HEK293 (cell line): ENCODE data around the gene MAGI2.

ENCODE experiments used
- CTCF ChIP-seq: fragments of 450-650 bp; formaldehyde crosslinking; IDR thresholded peaks from 2 replicates; pipeline ENCODE4 v1.5.1; 2016; ENCODE audit warnings: missing biosample characterization, missing genetic modification characterization
- KLF16 ChIP-seq: fragments of 450-650 bp; formaldehyde crosslinking; IDR thresholded peaks from 2 replicates; pipeline ENCODE4 v1.5.1; 2017; ENCODE audit warnings: missing biosample characterization, missing genetic modification characterization
- YY1 ChIP-seq: fragments of 450-650 bp; formaldehyde crosslinking; IDR thresholded peaks from 2 replicates; pipeline ENCODE4 v1.5.1; 2018; ENCODE audit warnings: missing biosample characterization, missing genetic modification characterization
- ZBTB1 ChIP-seq: fragments of 450-650 bp; formaldehyde crosslinking; IDR thresholded peaks from 2 replicates; pipeline ENCODE4 v1.5.1; 2016; ENCODE audit warnings: missing biosample characterization, missing genetic modification characterization
- ZNF114 ChIP-seq: fragments of 450-650 bp; formaldehyde crosslinking; IDR thresholded peaks from 2 replicates; pipeline ENCODE4 v1.5.0; 2017; ENCODE audit warnings: missing biosample characterization, missing genetic modification characterization
- ZNF121 ChIP-seq: fragments of 450-650 bp; formaldehyde crosslinking; IDR thresholded peaks from 2 replicates; pipeline ENCODE4 v1.5.1; 2016; ENCODE audit warnings: missing biosample characterization, missing genetic modification characterization
- ZNF202 ChIP-seq: fragments of 450-650 bp; formaldehyde crosslinking; IDR thresholded peaks from 2 replicates; pipeline ENCODE4 v1.5.1; 2016; ENCODE audit warnings: missing biosample characterization, missing genetic modification characterization, borderline replicate concordance
- ZNF274 ChIP-seq, 2 experiments: fragments of 200-500 bp in 1 of 2; fragments of 450-650 bp in 1 of 2; sonication (Bioruptor generic) in 1 of 2; formaldehyde crosslinking in 1 of 2; IDR thresholded peaks; 2 replicates each; pipeline versions ENCODE4 v1.5.1 to v1.6.1; 2014 to 2016; ENCODE audit warnings: borderline replicate concordance in 1 of 2, inconsistent platforms in 1 of 2, low read length in 1 of 2, missing biosample characterization in 1 of 2, missing genetic modification characterization in 1 of 2
- ZNF513 ChIP-seq: fragments of 450-650 bp; IDR thresholded peaks from 2 replicates; pipeline ENCODE4 v1.5.1; 2018; ENCODE audit warnings: missing biosample characterization, missing genetic modification characterization
- ZNF555 ChIP-seq: fragments of 450-650 bp; formaldehyde crosslinking; conservative IDR thresholded peaks from 2 replicates; pipeline ENCODE4 v1.5.1; 2017; ENCODE audit warnings: missing biosample characterization, mild to moderate bottlenecking, missing genetic modification characterization, inconsistent platforms
- ZNF621 ChIP-seq: fragments of 450-650 bp; formaldehyde crosslinking; IDR thresholded peaks from 2 replicates; pipeline ENCODE4 v1.5.1; 2017; ENCODE audit warnings: missing biosample characterization, missing genetic modification characterization
- ZNF701 ChIP-seq: fragments of 450-650 bp; formaldehyde crosslinking; IDR thresholded peaks from 2 replicates; pipeline ENCODE4 v1.5.1; 2016; ENCODE audit warnings: missing biosample characterization, missing genetic modification characterization
- TF ChIP-seq, protein P1 (sequence below): fragments of 450-650 bp; formaldehyde crosslinking; IDR thresholded peaks from 2 replicates; pipeline ENCODE4 v1.5.1; 2016; ENCODE audit warnings: missing biosample characterization, missing genetic modification characterization
- TF ChIP-seq, protein P2 (sequence below): fragments of 450-650 bp; formaldehyde crosslinking; IDR thresholded peaks from 2 replicates; pipeline ENCODE4 v1.5.1; 2016; ENCODE audit warnings: missing biosample characterization, missing genetic modification characterization

DNA sequence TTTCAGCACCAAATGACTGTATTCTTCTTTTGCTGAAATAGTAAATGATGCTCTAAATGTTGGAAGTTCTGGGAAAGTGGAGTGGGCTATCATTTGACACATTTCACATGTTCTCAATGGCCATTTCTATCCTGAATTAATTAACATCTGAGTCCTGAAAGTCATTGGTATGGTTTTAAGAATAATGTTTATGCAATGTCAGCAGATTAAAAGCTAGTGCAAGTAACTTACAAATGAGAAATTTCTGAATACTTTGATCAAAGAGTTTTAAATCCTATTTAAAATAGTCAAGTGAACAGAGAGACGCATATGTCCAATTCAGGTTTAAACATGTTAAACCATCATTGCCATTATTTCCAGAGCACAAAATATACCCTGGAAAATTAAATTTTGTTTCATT lies 1146.8 kb downstream of the MAGI2 start:
- TF ChIP-seq ZNF274 (IDR thresholded peaks at IDR 0.05; ENCODE audit: low read length) = no peak
- no peak for TF ChIP-seq ZNF274 (tag by site-specific recombination; IDR thresholded peaks at IDR 0.05; ENCODE audit: borderline replicate concordance)
- TF ChIP-seq, protein P1, sequence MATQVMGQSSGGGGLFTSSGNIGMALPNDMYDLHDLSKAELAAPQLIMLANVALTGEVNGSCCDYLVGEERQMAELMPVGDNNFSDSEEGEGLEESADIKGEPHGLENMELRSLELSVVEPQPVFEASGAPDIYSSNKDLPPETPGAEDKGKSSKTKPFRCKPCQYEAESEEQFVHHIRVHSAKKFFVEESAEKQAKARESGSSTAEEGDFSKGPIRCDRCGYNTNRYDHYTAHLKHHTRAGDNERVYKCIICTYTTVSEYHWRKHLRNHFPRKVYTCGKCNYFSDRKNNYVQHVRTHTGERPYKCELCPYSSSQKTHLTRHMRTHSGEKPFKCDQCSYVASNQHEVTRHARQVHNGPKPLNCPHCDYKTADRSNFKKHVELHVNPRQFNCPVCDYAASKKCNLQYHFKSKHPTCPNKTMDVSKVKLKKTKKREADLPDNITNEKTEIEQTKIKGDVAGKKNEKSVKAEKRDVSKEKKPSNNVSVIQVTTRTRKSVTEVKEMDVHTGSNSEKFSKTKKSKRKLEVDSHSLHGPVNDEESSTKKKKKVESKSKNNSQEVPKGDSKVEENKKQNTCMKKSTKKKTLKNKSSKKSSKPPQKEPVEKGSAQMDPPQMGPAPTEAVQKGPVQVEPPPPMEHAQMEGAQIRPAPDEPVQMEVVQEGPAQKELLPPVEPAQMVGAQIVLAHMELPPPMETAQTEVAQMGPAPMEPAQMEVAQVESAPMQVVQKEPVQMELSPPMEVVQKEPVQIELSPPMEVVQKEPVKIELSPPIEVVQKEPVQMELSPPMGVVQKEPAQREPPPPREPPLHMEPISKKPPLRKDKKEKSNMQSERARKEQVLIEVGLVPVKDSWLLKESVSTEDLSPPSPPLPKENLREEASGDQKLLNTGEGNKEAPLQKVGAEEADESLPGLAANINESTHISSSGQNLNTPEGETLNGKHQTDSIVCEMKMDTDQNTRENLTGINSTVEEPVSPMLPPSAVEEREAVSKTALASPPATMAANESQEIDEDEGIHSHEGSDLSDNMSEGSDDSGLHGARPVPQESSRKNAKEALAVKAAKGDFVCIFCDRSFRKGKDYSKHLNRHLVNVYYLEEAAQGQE = no peak
- no peak for TF ChIP-seq ZBTB1 (tag by site-specific recombination)
- no peak for TF ChIP-seq CTCF
- no peak for TF ChIP-seq YY1 (tag by site-specific recombination)
- TF ChIP-seq ZNF513 = no peak
- no peak for TF ChIP-seq ZNF621 (tag by site-specific recombination)
- no peak for TF ChIP-seq ZNF701 (tag by site-specific recombination)
- TF ChIP-seq ZNF121 (tag by site-specific recombination) = no peak
- TF ChIP-seq, protein P2, sequence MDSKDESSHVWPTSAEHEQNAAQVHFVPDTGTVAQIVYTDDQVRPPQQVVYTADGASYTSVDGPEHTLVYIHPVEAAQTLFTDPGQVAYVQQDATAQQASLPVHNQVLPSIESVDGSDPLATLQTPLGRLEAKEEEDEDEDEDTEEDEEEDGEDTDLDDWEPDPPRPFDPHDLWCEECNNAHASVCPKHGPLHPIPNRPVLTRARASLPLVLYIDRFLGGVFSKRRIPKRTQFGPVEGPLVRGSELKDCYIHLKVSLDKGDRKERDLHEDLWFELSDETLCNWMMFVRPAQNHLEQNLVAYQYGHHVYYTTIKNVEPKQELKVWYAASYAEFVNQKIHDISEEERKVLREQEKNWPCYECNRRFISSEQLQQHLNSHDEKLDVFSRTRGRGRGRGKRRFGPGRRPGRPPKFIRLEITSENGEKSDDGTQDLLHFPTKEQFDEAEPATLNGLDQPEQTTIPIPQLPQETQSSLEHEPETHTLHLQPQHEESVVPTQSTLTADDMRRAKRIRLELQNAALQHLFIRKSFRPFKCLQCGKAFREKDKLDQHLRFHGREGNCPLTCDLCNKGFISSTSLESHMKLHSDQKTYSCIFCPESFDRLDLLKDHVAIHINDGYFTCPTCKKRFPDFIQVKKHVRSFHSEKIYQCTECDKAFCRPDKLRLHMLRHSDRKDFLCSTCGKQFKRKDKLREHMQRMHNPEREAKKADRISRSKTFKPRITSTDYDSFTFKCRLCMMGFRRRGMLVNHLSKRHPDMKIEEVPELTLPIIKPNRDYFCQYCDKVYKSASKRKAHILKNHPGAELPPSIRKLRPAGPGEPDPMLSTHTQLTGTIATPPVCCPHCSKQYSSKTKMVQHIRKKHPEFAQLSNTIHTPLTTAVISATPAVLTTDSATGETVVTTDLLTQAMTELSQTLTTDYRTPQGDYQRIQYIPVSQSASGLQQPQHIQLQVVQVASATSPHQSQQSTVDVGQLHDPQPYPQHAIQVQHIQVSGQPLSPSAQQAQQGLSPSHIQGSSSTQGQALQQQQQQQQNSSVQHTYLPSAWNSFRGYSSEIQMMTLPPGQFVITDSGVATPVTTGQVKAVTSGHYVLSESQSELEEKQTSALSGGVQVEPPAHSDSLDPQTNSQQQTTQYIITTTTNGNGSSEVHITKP (tag by site-specific recombination) = no peak
- no peak for TF ChIP-seq ZNF202 (tag by site-specific recombination)
- TF ChIP-seq KLF16 (tag by site-specific recombination) = no peak
- TF ChIP-seq ZNF555 = no peak
- TF ChIP-seq ZNF114 (tag by site-specific recombination) = no peak
